ENCODE measurements around the gene SEPHS2. TPM values are rescaled to one million over a fixed set of nuclear protein-coding genes. Genes with fewer than 3 reads are reported as not detected.
A peak's percentile ranks its signal among the peaks of the same experiment; 100 is the strongest.

Gene SEPHS2
- total and polyA plus RNA-seq, 11 donors = 15.1 to 62.8 (median 30.0) TPM

- Histone ChIP-seq H3K4me3 (no peak overlapping the region), H3K36me3 (peaks cover 0 to 50% (median 34%) of the 10 kb centered on the region in 9 donors), H3K4me1 (peaks cover 0 to 22% (median 10%) of the 10 kb centered on the region in 12 donors), H3K27ac (no peak overlapping the region), H3K27me3 (no peaks in the 10 kb centered on the region), H3K9me3 (no peaks in the 10 kb centered on the region)
- DNase-seq (no peak), ATAC-seq (no peak)
- TF ChIP-seq CTCF (IDR thresholded peaks at IDR 0.05) (no peak), POLR2A (IDR thresholded peaks at IDR 0.05) (no peak)
- 79 to 86% (median 83%) methylated on average over 5 of the region's 5 CpGs for WGBS, 4 donors
- intact Hi-C loops (cut with DNase I) = no loop called here
Measured at GRCh38 chr16:30421010-30421409, 24.7 kb downstream of the SEPHS2 start.

DNA sequence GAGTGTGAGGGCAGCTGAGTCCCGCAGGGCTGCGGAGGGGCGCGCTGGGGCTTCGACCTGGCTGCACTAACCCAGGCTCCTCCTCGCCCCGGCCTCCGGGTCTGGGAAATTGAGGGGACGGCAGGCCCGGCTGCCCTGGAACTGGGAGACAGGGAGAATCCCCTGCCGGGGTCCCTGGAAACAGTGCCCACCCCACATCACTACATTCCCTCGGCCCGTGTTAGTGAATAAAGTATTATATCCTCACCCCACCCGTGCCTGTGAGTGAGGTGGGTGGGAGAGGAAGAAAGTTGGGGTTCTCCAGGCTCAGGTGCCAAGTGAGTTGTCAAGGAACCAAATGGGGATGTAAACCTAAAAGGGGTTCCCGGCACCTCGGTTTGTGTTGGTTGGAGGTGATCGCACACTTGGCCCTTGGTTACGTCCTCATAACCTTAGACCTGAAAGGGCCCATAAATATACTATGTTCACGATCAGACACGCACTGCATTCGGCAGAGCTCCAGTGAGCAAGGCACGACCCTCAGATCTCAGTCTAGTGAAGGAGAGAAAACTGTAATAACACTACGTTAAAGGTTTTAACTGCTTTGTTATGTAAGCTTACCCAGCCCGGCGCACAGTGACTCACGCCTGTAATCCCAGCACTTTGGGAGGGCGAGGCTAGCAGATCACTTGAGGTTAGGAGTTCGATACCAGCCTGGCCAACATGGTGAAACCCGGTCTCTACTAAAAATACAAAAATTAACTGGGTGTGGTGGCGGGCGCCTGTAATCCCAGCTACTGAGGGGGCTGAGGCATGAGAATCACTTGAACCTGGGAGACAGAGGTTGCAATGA lies 27.1 kb downstream of the SEPHS2 start:
- TF ChIP-seq POLR2A (IDR thresholded peaks at IDR 0.05) = no peak
- peak in 1 of 12 donors; percentile 21 for TF ChIP-seq CTCF (IDR thresholded peaks at IDR 0.05)
- ATAC-seq (no peak), DNase-seq (no peak)
- Histone ChIP-seq H3K9me3 (no peaks in the 10 kb centered on the region), H3K4me1 (peaks cover 0 to 27% (median 10%) of the 10 kb centered on the region in 12 donors), H3K36me3 (peaks cover 0 to 43% (median 23%) of the 10 kb centered on the region in 9 donors), H3K4me3 (peak overlapping the region; percentile 38 to 76 (median 64)), H3K27ac (peak overlapping the region; percentile 14 to 91 (median 77)), H3K27me3 (no peaks in the 10 kb centered on the region)
- intact Hi-C loops (cut with DNase I) = loop anchor here in 4 of 10 donors (10.0 kb wide), 4 partner anchors 64 to 354 kb away; partner anchors contain the start of genes ALDOA (in 2 of the 4), MAPK3 (in 2 of the 4), TBX6 (in 2 of the 4) and YPEL3 (in 2 of the 4)
- WGBS, 4 donors = 65 to 80% (median 75%) methylated on average over 24 to 31 of the region's 31 CpGs

DNA sequence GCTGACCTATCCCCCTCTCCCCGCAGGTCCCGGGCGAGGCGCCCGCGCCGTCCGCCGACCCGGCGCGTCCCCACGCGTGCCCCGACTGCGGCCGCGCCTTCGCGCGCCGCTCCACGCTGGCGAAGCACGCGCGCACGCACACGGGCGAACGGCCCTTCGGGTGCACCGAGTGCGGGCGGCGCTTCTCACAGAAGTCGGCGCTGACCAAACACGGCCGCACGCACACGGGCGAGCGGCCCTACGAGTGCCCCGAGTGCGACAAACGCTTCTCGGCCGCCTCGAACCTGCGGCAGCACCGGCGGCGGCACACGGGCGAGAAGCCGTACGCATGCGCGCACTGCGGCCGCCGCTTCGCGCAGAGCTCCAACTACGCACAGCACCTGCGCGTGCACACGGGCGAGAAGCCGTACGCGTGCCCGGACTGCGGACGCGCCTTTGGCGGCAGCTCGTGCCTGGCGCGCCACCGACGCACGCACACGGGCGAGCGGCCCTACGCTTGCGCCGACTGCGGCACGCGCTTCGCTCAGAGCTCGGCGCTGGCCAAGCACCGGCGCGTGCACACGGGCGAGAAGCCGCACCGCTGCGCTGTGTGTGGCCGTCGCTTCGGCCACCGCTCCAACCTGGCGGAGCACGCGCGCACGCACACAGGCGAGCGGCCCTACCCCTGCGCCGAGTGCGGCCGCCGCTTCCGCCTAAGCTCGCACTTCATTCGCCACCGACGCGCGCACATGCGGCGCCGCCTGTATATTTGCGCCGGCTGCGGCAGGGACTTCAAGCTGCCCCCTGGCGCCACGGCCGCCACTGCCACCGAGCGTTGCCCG lies 27.9 kb downstream of the SEPHS2 start:
- Histone ChIP-seq H3K4me1 (peaks cover 0 to 27% (median 10%) of the 10 kb centered on the region in 12 donors), H3K9me3 (no peaks in the 10 kb centered on the region), H3K27me3 (no peaks in the 10 kb centered on the region), H3K27ac (peak overlapping the region; percentile 14 to 91 (median 77)), H3K36me3 (peaks cover 0 to 43% (median 18%) of the 10 kb centered on the region in 9 donors), H3K4me3 (peak overlapping the region; percentile 38 to 76 (median 64))
- peak; percentile 84 to 93 (median 87) for DNase-seq
- peak; percentile 89 to 96 (median 92) for ATAC-seq
- peak in 7 of 12 donors; percentile 12 to 46 (median 28) for TF ChIP-seq CTCF (IDR thresholded peaks at IDR 0.05)
- peak in 1 of 2 donors; percentile 45 for TF ChIP-seq POLR2A (IDR thresholded peaks at IDR 0.05)
- intact Hi-C loops (cut with DNase I) = loop anchor here in 4 of 10 donors (10.0 kb wide), 4 partner anchors 63 to 353 kb away; partner anchors contain the start of genes ALDOA (in 2 of the 4), MAPK3 (in 2 of the 4), TBX6 (in 2 of the 4) and YPEL3 (in 2 of the 4)
- 1% methylated on average over 16 to 140 of the region's 140 CpGs for WGBS, 4 donors

All from heart left ventricle (tissue), 16 donors.